GM12801 (cell line): Measurements from ENCODE around the gene ATP2B3.

ENCODE experiments used
- TF ChIP-seq, protein P1 (sequence below): IDR thresholded peaks from one replicate; pipeline ENCODE4 v1.5.1; 2011; ENCODE audit warnings: control low read depth; ENCODE audit not compliant: insufficient read length; ENCODE audit errors: extremely low read depth

ATP2B3 gene

GRCh38 chrX:153519569-153520286, 2.3 kb downstream of the ATP2B3 start:
- TF ChIP-seq, protein P1, sequence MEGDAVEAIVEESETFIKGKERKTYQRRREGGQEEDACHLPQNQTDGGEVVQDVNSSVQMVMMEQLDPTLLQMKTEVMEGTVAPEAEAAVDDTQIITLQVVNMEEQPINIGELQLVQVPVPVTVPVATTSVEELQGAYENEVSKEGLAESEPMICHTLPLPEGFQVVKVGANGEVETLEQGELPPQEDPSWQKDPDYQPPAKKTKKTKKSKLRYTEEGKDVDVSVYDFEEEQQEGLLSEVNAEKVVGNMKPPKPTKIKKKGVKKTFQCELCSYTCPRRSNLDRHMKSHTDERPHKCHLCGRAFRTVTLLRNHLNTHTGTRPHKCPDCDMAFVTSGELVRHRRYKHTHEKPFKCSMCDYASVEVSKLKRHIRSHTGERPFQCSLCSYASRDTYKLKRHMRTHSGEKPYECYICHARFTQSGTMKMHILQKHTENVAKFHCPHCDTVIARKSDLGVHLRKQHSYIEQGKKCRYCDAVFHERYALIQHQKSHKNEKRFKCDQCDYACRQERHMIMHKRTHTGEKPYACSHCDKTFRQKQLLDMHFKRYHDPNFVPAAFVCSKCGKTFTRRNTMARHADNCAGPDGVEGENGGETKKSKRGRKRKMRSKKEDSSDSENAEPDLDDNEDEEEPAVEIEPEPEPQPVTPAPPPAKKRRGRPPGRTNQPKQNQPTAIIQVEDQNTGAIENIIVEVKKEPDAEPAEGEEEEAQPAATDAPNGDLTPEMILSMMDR, result no peak

- TF ChIP-seq, protein P1, result no peak
Measured at GRCh38 chrX:153520287-153520917, 3.0 kb downstream of the ATP2B3 start.

GRCh38 chrX:153521034-153521433, 3.6 kb downstream of the ATP2B3 start:
- TF ChIP-seq, protein P1, result no peak

DNA sequence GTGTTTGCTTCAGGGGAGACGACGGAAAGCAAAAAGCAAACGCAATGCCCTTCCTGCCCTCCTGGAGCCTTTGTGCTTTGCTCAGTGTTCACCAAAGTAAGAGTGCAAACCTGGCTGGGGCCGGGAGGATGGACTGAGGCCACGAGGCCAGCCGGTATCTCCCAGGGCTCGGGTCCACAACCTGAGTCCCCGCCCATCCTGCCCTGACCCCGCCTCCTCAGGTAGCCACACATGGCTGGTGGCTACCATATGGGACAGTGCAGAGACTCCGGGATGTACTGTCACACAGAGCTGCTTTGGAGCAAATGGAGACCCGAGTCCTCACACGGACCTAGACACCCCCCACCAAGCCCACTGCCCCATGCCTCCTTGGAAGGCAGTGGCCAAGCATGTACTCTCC, 4.8 kb downstream of the ATP2B3 start:
- TF ChIP-seq, protein P1, result no peak

- TF ChIP-seq, protein P1, result no peak
Measured at GRCh38 chrX:153523269-153523668, 5.8 kb downstream of the ATP2B3 start.

DNA sequence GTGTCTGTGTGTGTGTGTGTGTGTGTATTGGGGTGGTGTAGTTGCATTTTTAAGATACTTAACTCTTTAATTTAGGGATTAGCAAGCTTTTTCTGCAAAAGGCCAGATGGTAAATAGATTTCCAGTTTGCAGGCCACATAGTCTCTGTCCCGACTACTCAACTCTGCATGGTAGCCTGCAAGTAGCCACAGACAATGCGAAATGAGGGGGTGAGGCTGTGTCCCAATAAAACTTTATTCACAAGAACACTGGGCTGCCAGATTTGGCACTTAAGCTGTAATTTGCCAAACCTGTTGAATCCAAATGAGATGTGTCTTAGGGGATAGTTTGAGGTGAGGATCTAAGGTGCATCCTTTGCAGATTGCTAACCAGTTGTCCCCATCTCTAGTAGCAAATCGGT, 6.8 kb downstream of the ATP2B3 start:
- TF ChIP-seq, protein P1, result no peak

DNA sequence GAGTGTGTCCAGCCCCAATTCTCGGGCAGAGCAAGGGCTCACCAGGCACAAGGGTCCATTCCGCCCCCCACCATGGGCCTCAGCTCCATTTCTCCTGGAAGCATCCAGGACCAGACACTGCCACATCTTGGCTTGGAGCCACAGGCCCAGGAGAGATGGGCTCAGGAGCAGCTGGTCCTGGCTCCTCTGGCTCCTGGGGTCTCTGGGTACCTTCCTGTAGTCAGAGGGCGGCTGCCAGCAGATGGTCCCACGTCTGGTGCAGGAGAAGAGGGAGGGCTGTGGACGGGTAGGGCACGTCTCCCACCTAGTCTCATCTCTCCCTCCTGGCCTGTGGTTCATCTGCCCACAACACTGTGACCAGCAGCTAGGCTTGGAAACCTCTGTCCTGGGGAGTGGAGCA, 8.0 kb downstream of the ATP2B3 start:
- TF ChIP-seq, protein P1, result no peak
